NCI-H2227 treated with DMSO at 0.1 percent for 48 hours (cell line): Measurements from ENCODE around the gene HNRNPH2.
A peak's percentile ranks its signal among the peaks of the same experiment; 100 is the strongest.

ENCODE experiments used
- DNase-seq: peaks from one replicate; lab custom pipeline; 2025; lab: John Stamatoyannopoulos, UW

Gene HNRNPH2

GRCh38 chrX:101407748-101408531 lies at the start of gene HNRNPH2, which contains the start of gene GLA:
HNRNPH2 (plus strand) TSS chrX:101408222; CDS start chrX:101411989, 3,767 bp downstream.
GLA (minus strand) TSS chrX:101407925; CDS start chrX:101407903, 22 bp downstream.
- DNase-seq: peak; percentile 99

- no peak for DNase-seq
Measured at GRCh38 chrX:101359966-101360365, 48.1 kb upstream of the HNRNPH2 start.

- DNase-seq: no peak
Measured at GRCh38 chrX:101360390-101360789, 47.6 kb upstream of the HNRNPH2 start.

- no peak for DNase-seq
Measured at GRCh38 chrX:101362116-101362515, 45.9 kb upstream of the HNRNPH2 start.

- no peak for DNase-seq
Measured at GRCh38 chrX:101362757-101363156, 45.3 kb upstream of the HNRNPH2 start.

- DNase-seq: no peak
Measured at GRCh38 chrX:101365301-101365795, 42.7 kb upstream of the HNRNPH2 start.

GRCh38 chrX:101368800-101369199 lies 39.2 kb upstream of the HNRNPH2 start:
- no peak for DNase-seq

GRCh38 chrX:101369687-101370086 lies 38.3 kb upstream of the HNRNPH2 start:
- no peak for DNase-seq

- DNase-seq: no peak
Measured at GRCh38 chrX:101370888-101371504, 37.0 kb upstream of the HNRNPH2 start.

GRCh38 chrX:101377547-101377946 lies 30.5 kb upstream of the HNRNPH2 start:
- no peak for DNase-seq

- no peak for DNase-seq
Measured at GRCh38 chrX:101383679-101384205, 24.3 kb upstream of the HNRNPH2 start.

GRCh38 chrX:101385026-101385684 lies 22.9 kb upstream of the HNRNPH2 start:
- no peak for DNase-seq

GRCh38 chrX:101385795-101386541 lies 22.1 kb upstream of the HNRNPH2 start, which contains the start of gene BTK:
BTK (minus strand) TSS chrX:101386191; CDS start chrX:101375284, 10,907 bp downstream.
- DNase-seq: no peak

GRCh38 chrX:101386542-101386885 lies 21.5 kb upstream of the HNRNPH2 start:
- DNase-seq: no peak

- no peak for DNase-seq
Measured at GRCh38 chrX:101388604-101389003, 19.4 kb upstream of the HNRNPH2 start.

GRCh38 chrX:101390664-101391525 lies 17.1 kb upstream of the HNRNPH2 start, which contains the start of gene RPL36A:
RPL36A (plus strand) TSS chrX:101391011; CDS start chrX:101391044, 33 bp downstream.
- DNase-seq: peak; percentile 96

- DNase-seq: no peak
Measured at GRCh38 chrX:101391831-101392230, 16.2 kb upstream of the HNRNPH2 start.

GRCh38 chrX:101393530-101394305 lies 14.3 kb upstream of the HNRNPH2 start:
- DNase-seq: no peak

GRCh38 chrX:101394372-101394771 lies 13.7 kb upstream of the HNRNPH2 start:
- no peak for DNase-seq

- DNase-seq: no peak
Measured at GRCh38 chrX:101395789-101396188, 12.2 kb upstream of the HNRNPH2 start.
